Measurements from ENCODE around the gene GZMM. TPM values are rescaled to one million over a fixed set of nuclear protein-coding genes. Genes with fewer than 3 reads are reported as not detected.
A peak's percentile ranks its signal among the peaks of the same experiment; 100 is the strongest.

Gene GZMM
- total and polyA plus RNA-seq, 8 donors: 0.45 to 1.4 (median 0.70) TPM; not detected in 1

- ATAC-seq: peak; percentile 91
- Histone ChIP-seq H3K36me3 (peaks cover 0 to 8% of the 10 kb centered on the region in 2 donors), H3K4me1 (peaks cover 9 to 46% of the 10 kb centered on the region in 2 donors), H3K27me3 (no peaks in the 10 kb centered on the region), H3K4me3 (peak within 1 kb of the TSS; percentile 98 to 100), H3K27ac (peak within 1 kb of the TSS; percentile 88 to 98), H3K9me3 (no peaks in the 10 kb centered on the region)
- intact Hi-C loops (cut with DNase I): no loop called here
- TF ChIP-seq CTCF (IDR thresholded peaks at IDR 0.05): no peak
- DNase-seq: peak in 3 of 4 donors; percentile 72 to 95 (median 78)
These were observed 36.3 kb upstream of the GZMM start, which contains the start of gene TPGS1 for GRCh38 chr19:507286-508203. TSS of gene TPGS1 (plus strand) at chr19:507497. CDS start at chr19:507507, 10 bp downstream.

GRCh38 chr19:508204-509150, 35.4 kb upstream of the GZMM start:
- Histone ChIP-seq H3K36me3 (peaks cover 0 to 8% of the 10 kb centered on the region in 2 donors), H3K9me3 (no peaks in the 10 kb centered on the region), H3K4me1 (peaks cover 9 to 45% of the 10 kb centered on the region in 2 donors), H3K4me3 (peak overlapping the region; percentile 98 to 100), H3K27me3 (no peaks in the 10 kb centered on the region), H3K27ac (peak overlapping the region in 1 of 2 donors; percentile 98)
- intact Hi-C loops (cut with DNase I): no loop called here
- ATAC-seq (no peak), DNase-seq (no peak)
- no peak for TF ChIP-seq CTCF (IDR thresholded peaks at IDR 0.05)

GRCh38 chr19:510606-511100, 33.2 kb upstream of the GZMM start:
- TF ChIP-seq CTCF (IDR thresholded peaks at IDR 0.05): peak; percentile 88 to 98
- intact Hi-C loops (cut with DNase I): no loop called here
- H3K9me3 ChIP-seq: no peaks in the 10 kb centered on the region
- H3K4me3 ChIP-seq: peak overlapping the region in 1 of 2 donors; percentile 20
- H3K27ac ChIP-seq: peak overlapping the region; percentile 71 to 81
- no peaks in the 10 kb centered on the region for H3K27me3 ChIP-seq
- ATAC-seq (peak; percentile 3), DNase-seq (peak; percentile 50 to 91 (median 79))
- H3K4me1 ChIP-seq: peaks cover 9 to 45% of the 10 kb centered on the region in 2 donors
- H3K36me3 ChIP-seq: peaks cover 0 to 8% of the 10 kb centered on the region in 2 donors

DNA sequence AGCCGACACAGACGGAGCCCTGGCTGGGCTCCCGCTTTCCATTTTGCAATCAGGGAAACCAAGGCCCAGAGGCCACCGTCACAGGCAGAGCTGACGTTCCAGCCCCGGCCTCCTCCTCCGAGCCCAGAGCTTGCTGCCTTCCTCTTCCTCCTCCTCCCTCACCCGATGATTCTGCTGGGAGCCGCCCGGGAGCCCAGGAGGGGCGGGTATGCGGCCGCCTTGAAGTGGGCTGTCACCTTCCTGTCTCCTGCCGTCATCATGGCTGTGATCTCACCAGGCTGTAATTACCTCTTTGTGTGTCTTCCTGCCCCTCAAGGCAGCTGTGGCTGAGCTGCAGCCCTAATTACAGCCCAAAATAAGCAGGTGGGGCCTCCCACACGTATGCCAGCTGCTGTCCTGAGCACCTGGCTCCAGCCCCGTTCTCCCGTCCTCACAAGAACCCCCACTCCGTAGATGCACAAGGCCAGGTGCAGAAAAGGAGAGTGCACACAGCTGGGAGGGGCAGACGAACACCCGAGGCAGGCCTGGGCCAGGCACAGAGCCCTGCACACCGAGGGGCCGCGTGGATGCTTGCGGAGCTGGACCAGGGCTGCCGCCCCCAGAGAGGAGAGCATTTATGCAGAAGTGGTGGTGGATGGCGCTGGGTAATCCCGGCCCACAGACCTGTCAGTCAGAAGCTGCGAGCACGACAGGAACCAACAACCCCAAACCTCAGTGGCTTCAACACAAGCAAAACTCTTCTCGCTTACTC, 32.6 kb upstream of the GZMM start:
- peak overlapping the region; percentile 71 to 81 for H3K27ac ChIP-seq
- no peak for TF ChIP-seq CTCF (IDR thresholded peaks at IDR 0.05)
- H3K27me3 ChIP-seq: no peaks in the 10 kb centered on the region
- peaks cover 7 to 44% of the 10 kb centered on the region in 2 donors for H3K4me1 ChIP-seq
- H3K36me3 ChIP-seq: peaks cover 0 to 8% of the 10 kb centered on the region in 2 donors
- no peaks in the 10 kb centered on the region for H3K9me3 ChIP-seq
- ATAC-seq (no peak), DNase-seq (peak in 1 of 4 donors; percentile 50)
- intact Hi-C loops (cut with DNase I): no loop called here
- H3K4me3 ChIP-seq: peak overlapping the region in 1 of 2 donors; percentile 20

Measured in left lung (tissue), 10 donors.